Activated CD8-positive, alpha-beta memory T cell treated with anti-CD3 and anti-CD28 coated beads, Interleukin-2, amount 50 U/mL, for 24 hours (primary cell): ENCODE measurements around the gene MILR1.
"Not testable (repeated sequence)": the region's sequence is repeated elsewhere in the genome, so short reads cannot be mapped to it uniquely, and the experiment has no call there.

Experiments used
- DNase-seq: peaks from one replicate; pipeline ENCODE4 v3.0.0-alpha.2; 2020; ENCODE audit errors: extremely low read depth

MILR1 gene

GRCh38 chr17:64426596-64426995 is 22.3 kb upstream of the MILR1 start:
- DNase-seq: no peak

- DNase-seq: no peak
Measured at GRCh38 chr17:64428406-64428805, 20.5 kb upstream of the MILR1 start.

GRCh38 chr17:64430036-64430435 is 18.9 kb upstream of the MILR1 start:
- DNase-seq: not testable (repeated sequence)

- no peak for DNase-seq
Measured at GRCh38 chr17:64431534-64431933, 17.4 kb upstream of the MILR1 start.

GRCh38 chr17:64437944-64438525 is 10.9 kb upstream of the MILR1 start:
- DNase-seq: no peak

GRCh38 chr17:64439521-64439920 is 9.4 kb upstream of the MILR1 start:
- DNase-seq: not testable (repeated sequence)

- no peak for DNase-seq
Measured at GRCh38 chr17:64439956-64440355, 9.0 kb upstream of the MILR1 start.

GRCh38 chr17:64441772-64442540 is 7.0 kb upstream of the MILR1 start:
- no peak for DNase-seq

GRCh38 chr17:64442541-64442971 is 6.4 kb upstream of the MILR1 start:
- no peak for DNase-seq

GRCh38 chr17:64443086-64443760 is 5.7 kb upstream of the MILR1 start:
- no peak for DNase-seq

GRCh38 chr17:64447526-64447925 is 1.4 kb upstream of the MILR1 start:
- no peak for DNase-seq

GRCh38 chr17:64449545-64449944 is 630 bp downstream of the MILR1 start:
- no peak for DNase-seq

GRCh38 chr17:64455993-64456885 is 7.3 kb downstream of the MILR1 start:
- no peak for DNase-seq

- no peak for DNase-seq
Measured at GRCh38 chr17:64457156-64457555, 8.2 kb downstream of the MILR1 start.

GRCh38 chr17:64458756-64459155 is 9.8 kb downstream of the MILR1 start:
- DNase-seq: no peak

- DNase-seq: no peak
Measured at GRCh38 chr17:64459284-64459747, 10.4 kb downstream of the MILR1 start.

- not testable (repeated sequence) for DNase-seq
Measured at GRCh38 chr17:64459818-64460217, 10.9 kb downstream of the MILR1 start.

GRCh38 chr17:64460955-64461354 is 12.0 kb downstream of the MILR1 start:
- DNase-seq: no peak

- no peak for DNase-seq
Measured at GRCh38 chr17:64461788-64462187, 12.9 kb downstream of the MILR1 start.

- no peak for DNase-seq
Measured at GRCh38 chr17:64466019-64466735, 17.3 kb downstream of the MILR1 start.

GRCh38 chr17:64466834-64467233 is 17.9 kb downstream of the MILR1 start:
- DNase-seq: not testable (repeated sequence)
